SU-DHL-6 (cell line): ENCODE data around the gene CCNL2.
"Not testable (repeated sequence)": the region's sequence is repeated elsewhere in the genome, so short reads cannot be mapped to it uniquely, and the experiment has no call there.

ENCODE experiments used
- H2AFZ ChIP-seq: fragments of 200-600 bp; sonication (generic); 2 replicates; pipeline ENCODE4 v1.6.1; 2014; ENCODE audit warnings: low read depth, mild to moderate bottlenecking, moderate library complexity, mixed read lengths, antibody characterized with exemption, low read length; ENCODE audit not compliant: severe bottlenecking
- H3F3A ChIP-seq: fragments of 200-600 bp; shearing (Covaris generic); 2 replicates; pipeline ENCODE4 v1.6.0; 2016; ENCODE audit warnings: antibody characterized with exemption, mild to moderate bottlenecking; ENCODE audit not compliant: insufficient read depth
- H3K27ac ChIP-seq: fragments of 200-600 bp; sonication (generic); 2 replicates; pipeline ENCODE4 v1.5.1; 2016; ENCODE audit warnings: low read depth, mild to moderate bottlenecking, low read length, moderate library complexity, mixed read lengths
- H3K27me3 ChIP-seq: fragments of 200-600 bp; sonication (generic), shearing (Covaris generic); 2 replicates; pipeline ENCODE4 v1.6.0; 2014; ENCODE audit warnings: mild to moderate bottlenecking, low read length
- H3K36me3 ChIP-seq: fragments of 200-600 bp; sonication (generic); 2 replicates; pipeline ENCODE4 v1.6.1; 2014; ENCODE audit warnings: mild to moderate bottlenecking, low read length, mixed read lengths
- H3K4me2 ChIP-seq: fragments of 300-600, 200-600 bp; shearing (Covaris generic), sonication (generic); 2 replicates; pipeline ENCODE4 v1.6.0; 2014; ENCODE audit warnings: low read length, low read depth, mild to moderate bottlenecking; ENCODE audit not compliant: poor library complexity, severe bottlenecking
- H3K4me3 ChIP-seq: fragments of 200-600 bp; sonication (generic); 2 replicates; pipeline ENCODE4 v1.5.1; 2014; ENCODE audit warnings: antibody characterized with exemption, low read length, mild to moderate bottlenecking, mixed read lengths; ENCODE audit not compliant: insufficient read depth, poor library complexity, severe bottlenecking
- H3K79me2 ChIP-seq: fragments of 200-600 bp; sonication (generic); 2 replicates; pipeline ENCODE4 v1.6.1; 2014; ENCODE audit warnings: mild to moderate bottlenecking, low read length, moderate library complexity; ENCODE audit not compliant: insufficient read depth
- H3K9ac ChIP-seq: fragments of 200-600 bp; sonication (generic); 2 replicates; pipeline ENCODE4 v1.7.0; 2014; ENCODE audit warnings: mild to moderate bottlenecking, low read length
- H3K9me2 ChIP-seq: fragments of 200-600 bp; sonication (generic); replicated peaks from 2 replicates; pipeline ENCODE4 v1.6.1; 2014; ENCODE audit warnings: low read length; ENCODE audit not compliant: insufficient read depth
- H3K9me3 ChIP-seq: fragments of 200-600 bp; sonication (generic); 2 replicates; pipeline ENCODE4 v1.6.1; 2014; ENCODE audit warnings: low read length, mixed read lengths; ENCODE audit not compliant: insufficient read depth
- H4K20me1 ChIP-seq: fragments of 200-600 bp; sonication (generic); 2 replicates; pipeline ENCODE4 v1.6.1; 2014; ENCODE audit warnings: low read depth, mild to moderate bottlenecking, antibody characterized with exemption, low read length, moderate library complexity, mixed read lengths
- CTCF ChIP-seq: fragments of 200-600 bp; sonication (generic); IDR thresholded peaks from one replicate; pipeline ENCODE4 v1.5.1; 2017; ENCODE audit warnings: antibody characterized with exemption, mild to moderate bottlenecking, low read length, moderate library complexity; ENCODE audit not compliant: insufficient read depth, poor library complexity, severe bottlenecking
- EZH2phosphoT487 ChIP-seq: fragments of 200-600 bp; sonication (generic), shearing (Covaris generic); conservative IDR thresholded peaks from 2 replicates; pipeline ENCODE4 v1.6.1; 2018; ENCODE audit warnings: mild to moderate bottlenecking, antibody characterized with exemption, low read length, moderate library complexity, mixed read lengths

CCNL2 gene

GRCh38 chr1:1371746-1372711 lies 27.1 kb downstream of the CCNL2 start:
- no peak overlapping the region for H3K4me3 ChIP-seq
- H3K4me2 ChIP-seq = peak overlapping the region; percentile 21
- no peak overlapping the region for H3K27ac ChIP-seq
- H3K9me2 ChIP-seq = no peaks in the 10 kb centered on the region
- H3K9me3 ChIP-seq = peaks cover 4% of the 10 kb centered on the region; the same call in 1 of the 2 replicates
- peaks cover 14% of the 10 kb centered on the region for H3F3A ChIP-seq
- no peaks in the 10 kb centered on the region for H3K27me3 ChIP-seq
- no peak overlapping the region for H3K9ac ChIP-seq
- H2AFZ ChIP-seq = no peak overlapping the region
- peak; percentile 96 for TF ChIP-seq CTCF
- no peak for TF ChIP-seq EZH2phosphoT487
- H4K20me1 ChIP-seq = no peaks in the 10 kb centered on the region
- H3K79me2 ChIP-seq = peaks cover 18% of the 10 kb centered on the region
- no peaks in the 10 kb centered on the region for H3K36me3 ChIP-seq

- Histone ChIP-seq H3K4me2 (no peak overlapping the region), H3K79me2 (peaks cover 18% of the 10 kb centered on the region), H3F3A (peaks cover 7% of the 10 kb centered on the region), H3K9me2 (no peaks in the 10 kb centered on the region), H3K36me3 (no peaks in the 10 kb centered on the region), H3K27ac (no peak overlapping the region), H2AFZ (no peak overlapping the region), H3K9me3 (peaks cover 11% of the 10 kb centered on the region; the same call in 1 of the 2 replicates), H3K4me3 (no peak overlapping the region), H3K27me3 (no peaks in the 10 kb centered on the region), H3K9ac (no peak overlapping the region), H4K20me1 (no peaks in the 10 kb centered on the region)
- no peak for TF ChIP-seq CTCF
- TF ChIP-seq EZH2phosphoT487 = no peak
These were observed 27.8 kb downstream of the CCNL2 start for GRCh38 chr1:1371364-1371745.

- no peak overlapping the region for H3K4me3 ChIP-seq
- H2AFZ ChIP-seq = no peak overlapping the region
- peaks cover 2% of the 10 kb centered on the region; the same call in 1 of the 2 replicates for H3F3A ChIP-seq
- peaks cover 15% of the 10 kb centered on the region; the same call in 1 of the 2 replicates for H3K9me3 ChIP-seq
- no peaks in the 10 kb centered on the region for H3K27me3 ChIP-seq
- H4K20me1 ChIP-seq = no peaks in the 10 kb centered on the region
- peaks cover 18% of the 10 kb centered on the region for H3K79me2 ChIP-seq
- H3K9ac ChIP-seq = no peak overlapping the region
- H3K4me2 ChIP-seq = no peak overlapping the region
- no peaks in the 10 kb centered on the region for H3K36me3 ChIP-seq
- no peaks in the 10 kb centered on the region for H3K9me2 ChIP-seq
- H3K27ac ChIP-seq = no peak overlapping the region
- TF ChIP-seq EZH2phosphoT487 (no peak), CTCF (no peak)
These were observed 28.3 kb downstream of the CCNL2 start for GRCh38 chr1:1370771-1371300.

GRCh38 chr1:1370094-1370493 lies 29.0 kb downstream of the CCNL2 start:
- not testable (repeated sequence) for H3K9me2 ChIP-seq, H3K27ac ChIP-seq, H2AFZ ChIP-seq, H3K9ac ChIP-seq, H3K27me3 ChIP-seq, H4K20me1 ChIP-seq, H3K36me3 ChIP-seq, H3K4me3 ChIP-seq, H3F3A ChIP-seq, H3K4me2 ChIP-seq
- Histone ChIP-seq H3K79me2 (peaks cover 18% of the 10 kb centered on the region), H3K9me3 (peaks cover 16% of the 10 kb centered on the region; the same call in 1 of the 2 replicates)
